Measurements from ENCODE around the gene ARMC10. TPM values are rescaled to one million over a fixed set of nuclear protein-coding genes. Genes with fewer than 3 reads are reported as not detected.
"Not testable (repeated sequence)": the region's sequence is repeated elsewhere in the genome, so short reads cannot be mapped to it uniquely, and the experiment has no call there.

The ARMC10 gene
- total RNA-seq, 1 experiment from 2014 or later: 23.3 TPM

DNA sequence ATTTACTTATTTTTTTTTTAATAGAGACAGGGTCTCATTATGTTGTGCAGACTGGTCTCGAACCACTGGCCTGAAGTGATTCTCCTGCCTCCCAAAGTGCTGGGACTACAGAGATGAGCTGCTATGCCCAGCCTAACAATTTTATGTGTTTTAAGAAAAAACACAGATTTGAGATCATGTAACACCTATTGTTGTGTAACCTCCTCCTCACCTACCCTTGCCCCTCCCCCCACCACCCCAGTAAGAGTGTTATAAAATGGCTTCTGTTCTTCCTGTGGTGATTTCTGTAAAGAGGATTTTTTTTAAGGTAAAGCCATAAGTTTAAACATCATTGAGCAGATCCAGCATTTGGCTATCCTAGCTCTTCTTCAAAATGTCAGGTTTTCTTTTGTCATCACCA, 7.6 kb downstream of the ARMC10 start:
- no peaks in the 10 kb centered on the region for H3K27me3 ChIP-seq (ENCODE audit: low read length)
- H3K4me1 ChIP-seq (ENCODE audit: insufficient read depth, low read length): no peaks in the 10 kb centered on the region
- H3K9me3 ChIP-seq (ENCODE audit: low read length): no peaks in the 10 kb centered on the region
- no peak for ATAC-seq
- no peaks in the 10 kb centered on the region for H3K9me2 ChIP-seq (replicated peaks; ENCODE audit: low read length)
- intact Hi-C loops (cut with micrococcal nuclease): no loop called here
- H3K27ac ChIP-seq (ENCODE audit: low read length): no peak overlapping the region
- no peak overlapping the region for H2AFZ ChIP-seq (ENCODE audit: low read length)
- POLR2A ChIA-PET (ENCODE audit: unreplicated experiment): no interaction called here
- no peak overlapping the region for H3K9ac ChIP-seq (ENCODE audit: low read length)
- H3K36me3 ChIP-seq (ENCODE audit: low read depth, low read length): peaks cover 10% of the 10 kb centered on the region; the same call in 1 of the 2 replicates
- no peak for DNase-seq
- H3K4me3 ChIP-seq (ENCODE audit: low read length): no peak overlapping the region
- BruUV-seq (replicated peaks): no TSS peak
- CTCF ChIA-PET: no interaction called here
- no peaks in the 10 kb centered on the region for H3F3A ChIP-seq (ENCODE audit: low read length, unreplicated experiment)
- peaks cover 39% of the 10 kb centered on the region for H3K79me2 ChIP-seq (ENCODE audit: low read length)
- H3K4me2 ChIP-seq (ENCODE audit: low read length): no peak overlapping the region
- TF ChIP-seq EZH2 (IDR thresholded peaks at IDR 0.05; ENCODE audit: low read length, unreplicated experiment): no peak
- TF ChIP-seq, protein P1, sequence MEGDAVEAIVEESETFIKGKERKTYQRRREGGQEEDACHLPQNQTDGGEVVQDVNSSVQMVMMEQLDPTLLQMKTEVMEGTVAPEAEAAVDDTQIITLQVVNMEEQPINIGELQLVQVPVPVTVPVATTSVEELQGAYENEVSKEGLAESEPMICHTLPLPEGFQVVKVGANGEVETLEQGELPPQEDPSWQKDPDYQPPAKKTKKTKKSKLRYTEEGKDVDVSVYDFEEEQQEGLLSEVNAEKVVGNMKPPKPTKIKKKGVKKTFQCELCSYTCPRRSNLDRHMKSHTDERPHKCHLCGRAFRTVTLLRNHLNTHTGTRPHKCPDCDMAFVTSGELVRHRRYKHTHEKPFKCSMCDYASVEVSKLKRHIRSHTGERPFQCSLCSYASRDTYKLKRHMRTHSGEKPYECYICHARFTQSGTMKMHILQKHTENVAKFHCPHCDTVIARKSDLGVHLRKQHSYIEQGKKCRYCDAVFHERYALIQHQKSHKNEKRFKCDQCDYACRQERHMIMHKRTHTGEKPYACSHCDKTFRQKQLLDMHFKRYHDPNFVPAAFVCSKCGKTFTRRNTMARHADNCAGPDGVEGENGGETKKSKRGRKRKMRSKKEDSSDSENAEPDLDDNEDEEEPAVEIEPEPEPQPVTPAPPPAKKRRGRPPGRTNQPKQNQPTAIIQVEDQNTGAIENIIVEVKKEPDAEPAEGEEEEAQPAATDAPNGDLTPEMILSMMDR (conservative IDR thresholded peaks at IDR 0.05; ENCODE audit: low read depth, low read length): no peak
- TF ChIP-seq EZH2phosphoT487 (IDR thresholded peaks at IDR 0.05; ENCODE audit: borderline replicate concordance, low read length): no peak
- no peaks in the 10 kb centered on the region for H4K20me1 ChIP-seq (ENCODE audit: low read length)

DNA sequence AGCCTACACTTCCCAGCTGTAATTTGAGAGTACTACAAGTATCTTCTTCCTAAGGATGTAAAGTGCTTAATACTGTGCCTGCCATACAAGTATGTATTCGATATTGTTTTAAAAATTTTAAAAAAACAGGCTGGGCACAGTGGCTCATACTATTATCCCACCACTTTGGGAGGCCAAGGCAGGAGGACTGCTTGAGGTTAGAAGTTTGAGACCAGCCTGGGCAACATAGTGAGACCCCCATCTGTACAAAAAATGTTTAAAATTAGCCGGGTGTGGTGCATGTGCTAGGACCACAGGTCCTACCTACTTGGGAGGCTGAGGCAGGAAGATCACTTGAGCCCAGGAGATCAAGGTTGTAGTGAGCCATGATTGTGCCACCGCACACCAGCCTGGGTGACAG, 8.3 kb downstream of the ARMC10 start:
- Histone ChIP-seq H3F3A (ENCODE audit: low read length, unreplicated experiment) (no peaks in the 10 kb centered on the region), H3K4me1 (ENCODE audit: insufficient read depth, low read length) (no peaks in the 10 kb centered on the region), H3K79me2 (ENCODE audit: low read length) (peaks cover 32% of the 10 kb centered on the region), H3K4me2 (ENCODE audit: low read length) (no peak overlapping the region), H3K9me3 (ENCODE audit: low read length) (no peaks in the 10 kb centered on the region), H3K27me3 (ENCODE audit: low read length) (no peaks in the 10 kb centered on the region), H4K20me1 (ENCODE audit: low read length) (no peaks in the 10 kb centered on the region), H3K9me2 (replicated peaks; ENCODE audit: low read length) (no peaks in the 10 kb centered on the region), H2AFZ (ENCODE audit: low read length) (no peak overlapping the region), H3K36me3 (ENCODE audit: low read depth, low read length) (peaks cover 13% of the 10 kb centered on the region; the same call in 1 of the 2 replicates), H3K27ac (ENCODE audit: low read length) (no peak overlapping the region), H3K4me3 (ENCODE audit: low read length) (no peak overlapping the region), H3K9ac (ENCODE audit: low read length) (no peak overlapping the region)
- TF ChIP-seq, protein P1 (conservative IDR thresholded peaks at IDR 0.05; ENCODE audit: low read depth, low read length): no peak
- TF ChIP-seq EZH2 (IDR thresholded peaks at IDR 0.05; ENCODE audit: low read length, unreplicated experiment) (no peak), EZH2phosphoT487 (IDR thresholded peaks at IDR 0.05; ENCODE audit: borderline replicate concordance, low read length) (no peak)
- ChIA-PET CTCF (no interaction called here), POLR2A (ENCODE audit: unreplicated experiment) (no interaction called here)
- no TSS peak for BruUV-seq (replicated peaks)
- no peak for ATAC-seq
- intact Hi-C loops (cut with micrococcal nuclease): no loop called here
- no peak for DNase-seq

DNA sequence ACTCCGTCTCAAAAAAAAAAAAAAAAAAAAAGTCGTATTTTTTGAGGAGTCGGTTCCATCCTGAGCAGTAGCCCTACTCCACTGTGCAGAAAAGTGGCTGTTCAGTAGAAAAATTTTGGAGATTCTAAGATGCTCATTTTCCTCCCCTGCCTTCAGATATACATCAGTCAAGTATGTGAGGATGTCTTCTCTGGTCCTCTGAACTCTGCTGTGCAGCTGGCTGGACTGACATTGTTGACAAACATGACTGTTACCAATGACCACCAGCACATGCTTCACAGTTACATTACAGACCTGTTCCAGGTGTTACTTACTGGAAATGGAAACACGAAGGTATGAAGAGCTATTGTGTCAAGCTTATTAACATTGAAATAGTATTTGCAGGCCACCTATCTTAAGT, 17.4 kb downstream of the ARMC10 start:
- H3K27ac ChIP-seq (ENCODE audit: low read length); H3K79me2 ChIP-seq (ENCODE audit: low read length); H3K4me2 ChIP-seq (ENCODE audit: low read length); H3F3A ChIP-seq (ENCODE audit: low read length, unreplicated experiment); DNase-seq; ATAC-seq; H3K27me3 ChIP-seq (ENCODE audit: low read length); H3K9me2 ChIP-seq (replicated peaks; ENCODE audit: low read length); BruUV-seq (replicated peaks); H3K4me1 ChIP-seq (ENCODE audit: insufficient read depth, low read length); H3K4me3 ChIP-seq (ENCODE audit: low read length); H4K20me1 ChIP-seq (ENCODE audit: low read length); CTCF ChIA-PET; H3K9me3 ChIP-seq (ENCODE audit: low read length); H2AFZ ChIP-seq (ENCODE audit: low read length); H3K9ac ChIP-seq (ENCODE audit: low read length); POLR2A ChIA-PET (ENCODE audit: unreplicated experiment): not testable (repeated sequence)
- intact Hi-C loops (cut with micrococcal nuclease): loop anchor here (5.0 kb wide), 1 partner anchor 55 kb away; the partner anchor contains the start of gene NAPEPLD
- peaks cover 18% of the 10 kb centered on the region; the same call in 1 of the 2 replicates for H3K36me3 ChIP-seq (ENCODE audit: low read depth, low read length)
